Measurements from ENCODE around the gene HSPA4.

- no peak for TF ChIP-seq CTCF (IDR thresholded peaks at IDR 0.05; ENCODE audit: poor library complexity, severe bottlenecking)
- TF ChIP-seq EP300 (conservative IDR thresholded peaks at IDR 0.05; ENCODE audit: poor library complexity, severe bottlenecking): no peak
- TF ChIP-seq TAF1 (IDR thresholded peaks at IDR 0.05; ENCODE audit: low read depth): no peak
These were observed 69.3 kb downstream of the HSPA4 start for GRCh38 chr5:133121080-133121479.

Data from neural cell (in vitro differentiated cells).